ENCODE data around the gene PPBP.

DNA sequence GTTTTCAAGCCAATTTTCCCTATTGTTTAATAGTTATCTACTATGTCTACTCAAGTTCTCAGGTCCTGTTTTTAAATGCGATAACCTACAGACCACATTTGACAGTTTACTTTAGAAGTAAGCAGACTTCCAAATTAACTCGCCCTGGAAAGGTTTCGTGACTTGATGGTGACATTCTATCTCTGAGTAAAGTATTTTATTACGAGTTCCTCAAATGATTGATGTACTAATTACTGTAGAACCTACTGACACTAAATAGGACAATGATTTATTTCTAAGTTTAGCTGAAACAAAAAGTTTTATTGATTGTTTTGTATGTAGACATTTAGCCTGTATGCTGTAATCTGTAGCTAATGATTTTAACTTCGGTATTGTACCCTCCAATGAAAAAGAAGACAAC, 1.9 kb upstream of the PPBP start:
- no peak for TF ChIP-seq POLR2A (IDR thresholded peaks at IDR 0.05; ENCODE audit: low read length)
- no peak for TF ChIP-seq GATA1 (IDR thresholded peaks at IDR 0.05; ENCODE audit: low read depth, low read length)

Data from erythroblast (primary cell).